Mucosa of stomach (tissue), 1 donor: Measurements from ENCODE around the gene INPP4A.

ENCODE experiments used
- H3K27me3 ChIP-seq: one replicate; pipeline ENCODE4 v1.7.0; 2013; ENCODE audit warnings: mild to moderate bottlenecking, low read length; ENCODE audit not compliant: control insufficient read depth, insufficient read depth
- H3K36me3 ChIP-seq: one replicate; pipeline ENCODE4 v1.7.0; 2013; ENCODE audit warnings: low read length; ENCODE audit not compliant: control insufficient read depth, insufficient read depth
- H3K4me1 ChIP-seq: one replicate; pipeline ENCODE4 v1.7.0; 2013; ENCODE audit warnings: mild to moderate bottlenecking, low read length; ENCODE audit not compliant: control insufficient read depth, insufficient read depth
- H3K4me3 ChIP-seq: one replicate; pipeline ENCODE4 v1.7.0; 2013; ENCODE audit warnings: low read length
- H3K9ac ChIP-seq: one replicate; pipeline ENCODE4 v1.7.0; 2013; ENCODE audit warnings: mild to moderate bottlenecking, low read length, moderate library complexity
- H3K9me3 ChIP-seq: one replicate; pipeline ENCODE4 v1.7.0; 2013; ENCODE audit warnings: mild to moderate bottlenecking, low read length, moderate library complexity; ENCODE audit not compliant: control insufficient read depth
- donor health status: Pancreatic carcinoma.

Gene INPP4A

DNA sequence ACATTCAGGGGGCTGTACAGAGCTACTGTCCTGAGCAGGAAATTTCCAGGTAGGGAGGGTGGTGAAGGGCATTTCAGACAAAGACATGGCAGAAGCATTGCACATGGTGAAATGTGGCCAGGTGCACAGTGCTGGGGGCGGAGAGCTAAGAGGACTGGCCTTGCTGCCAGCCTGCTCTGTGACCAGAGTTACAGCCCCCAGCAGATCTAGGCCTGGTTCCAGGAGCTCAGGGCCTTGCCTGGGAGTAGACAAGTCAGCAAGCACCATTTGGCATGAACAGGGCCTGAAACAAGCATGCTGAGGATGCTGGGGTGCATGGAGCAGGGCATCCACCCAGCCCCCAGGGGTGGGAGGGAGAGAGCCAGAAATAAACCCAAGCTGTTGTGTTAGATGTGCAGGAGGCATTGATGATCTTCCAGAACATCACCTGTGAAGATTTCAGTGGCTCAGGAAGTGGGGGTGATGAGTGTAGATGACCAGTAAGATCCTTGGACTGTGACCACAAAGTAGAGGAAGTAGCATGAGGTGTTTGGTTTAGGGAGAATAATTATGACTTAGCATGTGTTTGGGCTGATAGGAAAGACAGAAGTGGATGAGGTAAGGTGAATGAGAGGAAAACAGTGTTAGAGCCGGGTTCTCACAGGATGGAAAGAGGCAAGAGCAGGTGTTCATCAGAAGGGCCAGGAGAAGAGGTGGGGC, 102.6 kb downstream of the INPP4A start:
- Histone ChIP-seq H3K4me1 (no peaks in the 10 kb centered on the region), H3K36me3 (no peaks in the 10 kb centered on the region)

DNA sequence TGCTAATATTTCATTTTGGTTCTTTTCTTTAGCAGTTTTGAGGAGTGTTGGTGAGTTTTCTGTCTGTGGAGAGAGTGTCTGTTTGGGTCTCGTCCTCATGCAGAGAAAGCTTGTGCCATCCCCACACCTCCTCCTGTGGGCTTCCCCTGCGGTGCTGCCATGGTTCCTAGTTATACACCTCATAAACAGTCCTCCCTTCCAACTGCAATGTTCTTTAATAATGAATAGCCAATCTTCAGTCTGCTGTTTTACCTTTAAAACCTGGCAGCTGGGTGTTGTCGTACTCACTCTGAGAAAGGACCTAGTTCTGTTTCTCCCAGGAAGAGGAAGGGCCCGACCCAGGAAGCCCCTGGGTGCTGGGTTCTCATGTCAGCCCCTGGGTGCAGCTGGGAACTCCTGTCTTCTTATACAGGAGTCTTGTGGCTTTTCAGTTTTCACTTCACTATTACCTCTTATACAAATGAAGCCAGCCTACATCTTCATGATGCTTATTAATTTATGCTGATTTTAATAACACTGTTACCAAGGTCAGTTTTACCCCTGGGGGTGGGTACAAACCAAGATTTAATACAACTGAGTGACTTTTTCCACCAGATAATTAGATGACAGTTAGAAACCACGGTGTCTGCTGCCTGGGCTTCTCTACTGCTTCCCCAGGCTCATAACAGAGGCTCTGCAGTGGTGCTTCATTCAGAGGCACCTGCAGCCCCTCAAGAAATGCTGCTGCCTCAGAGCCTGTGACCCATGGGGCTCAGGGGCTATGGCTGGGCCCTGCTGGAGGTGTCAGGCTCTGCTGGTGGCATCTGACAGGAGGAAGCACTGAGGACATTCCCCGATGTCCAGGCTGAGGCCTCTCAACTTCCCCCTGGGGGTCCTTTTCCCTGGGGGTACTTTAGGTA, 104.5 kb downstream of the INPP4A start:
- H3K4me1 ChIP-seq, result no peaks in the 10 kb centered on the region
- H3K36me3 ChIP-seq, result no peaks in the 10 kb centered on the region
- no peaks in the 10 kb centered on the region for H3K9me3 ChIP-seq
- no peaks in the 10 kb centered on the region for H3K27me3 ChIP-seq
- H3K4me3 ChIP-seq, result no peak overlapping the region
- H3K9ac ChIP-seq, result no peak overlapping the region

More for the DNA sequence above, 102.6 kb downstream of the INPP4A start:
- no peaks in the 10 kb centered on the region for H3K9me3 ChIP-seq
- no peak overlapping the region for H3K4me3 ChIP-seq
- H3K9ac ChIP-seq, result no peak overlapping the region
- H3K27me3 ChIP-seq, result no peaks in the 10 kb centered on the region

DNA sequence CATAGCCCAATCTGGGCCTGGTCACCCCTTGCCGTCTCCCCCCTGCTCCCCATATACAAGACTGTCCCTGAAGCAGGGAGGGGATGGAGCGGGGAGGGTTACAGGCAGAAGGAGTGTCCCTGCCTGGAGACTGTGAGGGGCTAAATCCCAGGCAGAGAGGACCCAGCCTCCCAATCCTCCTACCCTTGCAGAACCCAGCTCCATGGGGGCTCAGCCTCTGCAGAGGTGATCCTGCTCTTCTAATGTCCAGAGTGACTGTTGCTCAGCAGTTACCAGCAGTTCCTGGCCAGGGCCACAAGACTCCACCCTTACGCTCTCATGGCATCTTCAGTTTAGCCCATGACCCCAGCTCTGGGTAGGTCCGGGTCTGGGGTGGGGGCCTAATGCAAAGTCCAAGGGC, 105.5 kb downstream of the INPP4A start:
- no peak overlapping the region for H3K9ac ChIP-seq
- no peaks in the 10 kb centered on the region for H3K4me1 ChIP-seq
- no peaks in the 10 kb centered on the region for H3K27me3 ChIP-seq
- H3K36me3 ChIP-seq, result no peaks in the 10 kb centered on the region
- H3K9me3 ChIP-seq, result no peaks in the 10 kb centered on the region
- H3K4me3 ChIP-seq, result no peak overlapping the region

DNA sequence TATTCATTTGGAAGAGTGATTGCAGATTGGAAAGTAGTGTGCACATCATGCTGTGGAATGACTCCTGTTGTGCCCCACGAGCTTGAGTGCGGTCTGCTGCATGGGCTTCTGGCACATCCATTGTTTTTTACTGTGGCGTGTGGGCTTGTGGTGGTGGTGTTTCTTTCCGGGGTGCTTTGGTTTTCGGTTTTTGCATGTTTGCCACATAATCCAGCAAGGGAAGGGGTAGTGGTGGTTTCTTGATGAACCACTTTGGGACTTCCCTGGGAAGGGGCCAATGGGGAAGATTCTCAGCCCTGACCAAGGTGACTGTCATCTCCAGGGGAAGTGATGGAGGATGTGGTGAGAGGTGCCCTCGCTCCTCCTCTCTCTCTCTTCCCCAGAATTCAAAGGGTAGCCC, 106.7 kb downstream of the INPP4A start:
- Histone ChIP-seq H3K4me3 (no peak overlapping the region), H3K9ac (no peak overlapping the region), H3K27me3 (no peaks in the 10 kb centered on the region), H3K9me3 (no peaks in the 10 kb centered on the region), H3K36me3 (peaks cover 7% of the 10 kb centered on the region), H3K4me1 (no peaks in the 10 kb centered on the region)

DNA sequence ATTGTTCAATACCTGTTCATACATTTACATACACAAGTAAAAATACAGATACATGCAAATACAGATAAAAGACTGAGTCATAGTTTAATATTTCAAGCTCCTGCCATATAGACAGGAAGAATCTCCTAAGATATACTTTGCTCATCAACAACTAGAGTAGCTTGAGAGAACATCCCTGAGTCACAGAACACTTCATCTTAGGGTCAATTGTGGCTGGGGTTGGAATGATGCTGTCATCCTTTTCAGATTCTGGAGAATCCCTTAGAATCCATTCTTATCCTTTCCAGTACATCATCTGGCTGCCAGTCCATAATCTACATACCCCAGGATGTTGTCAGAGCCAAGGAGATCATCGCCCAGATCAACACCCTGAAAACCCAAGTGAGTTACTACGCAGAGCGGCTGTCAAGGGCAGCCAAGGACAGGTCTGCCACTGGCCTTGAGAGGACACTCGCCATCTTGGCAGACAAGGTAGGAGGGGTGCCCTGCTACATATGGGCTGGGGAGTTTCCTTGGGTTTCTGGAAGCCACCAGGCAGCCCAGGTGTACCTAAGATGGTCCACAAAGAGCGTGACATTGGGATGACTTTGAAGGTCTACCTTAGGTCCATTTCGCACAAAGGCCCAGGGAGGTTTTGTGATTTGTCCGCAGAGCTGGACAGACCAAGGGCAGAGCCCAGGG, 108.0 kb downstream of the INPP4A start:
- Histone ChIP-seq H3K9ac (no peak overlapping the region), H3K36me3 (peaks cover 7% of the 10 kb centered on the region), H3K27me3 (no peaks in the 10 kb centered on the region), H3K9me3 (no peaks in the 10 kb centered on the region), H3K4me3 (no peak overlapping the region), H3K4me1 (no peaks in the 10 kb centered on the region)

DNA sequence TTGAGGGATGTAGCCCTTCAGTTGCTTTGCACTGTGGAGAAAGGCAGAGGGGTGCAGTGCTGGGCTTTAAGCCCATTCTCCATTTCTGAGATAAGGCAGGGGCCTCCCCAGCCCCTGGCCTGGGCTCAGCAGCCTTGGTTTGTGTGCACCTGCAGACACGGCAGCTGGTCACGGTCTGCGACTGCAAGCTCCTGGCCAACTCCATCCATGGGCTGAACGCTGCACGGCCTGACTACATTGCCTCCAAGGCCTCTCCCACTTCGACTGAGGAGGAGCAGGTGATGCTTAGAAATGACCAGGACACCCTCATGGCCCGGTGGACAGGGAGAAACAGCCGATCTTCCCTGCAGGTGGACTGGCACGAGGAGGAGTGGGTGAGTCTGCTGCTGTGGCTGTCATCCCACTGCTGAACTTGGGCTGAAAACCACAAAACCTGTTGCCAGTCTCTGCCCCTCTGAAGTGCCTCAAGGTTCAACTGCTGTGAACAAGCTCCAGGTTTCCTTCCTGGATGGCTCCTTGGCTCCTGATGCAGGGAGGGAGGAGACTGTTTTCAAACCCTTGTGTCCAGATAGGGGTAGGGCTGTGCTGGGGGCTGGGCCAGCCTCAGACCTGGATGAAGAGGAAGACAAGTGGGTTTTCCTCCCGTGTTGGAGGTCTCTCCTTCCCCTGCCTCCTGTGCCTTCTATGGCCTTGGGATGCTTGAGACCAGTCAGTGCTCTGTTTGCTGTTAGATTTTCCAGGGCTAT, 109.6 kb downstream of the INPP4A start:
- H3K4me3 ChIP-seq, result no peak overlapping the region
- peaks cover 8% of the 10 kb centered on the region for H3K36me3 ChIP-seq
- no peaks in the 10 kb centered on the region for H3K27me3 ChIP-seq
- peaks cover 3% of the 10 kb centered on the region for H3K4me1 ChIP-seq
- H3K9me3 ChIP-seq, result no peaks in the 10 kb centered on the region
- H3K9ac ChIP-seq, result no peak overlapping the region

DNA sequence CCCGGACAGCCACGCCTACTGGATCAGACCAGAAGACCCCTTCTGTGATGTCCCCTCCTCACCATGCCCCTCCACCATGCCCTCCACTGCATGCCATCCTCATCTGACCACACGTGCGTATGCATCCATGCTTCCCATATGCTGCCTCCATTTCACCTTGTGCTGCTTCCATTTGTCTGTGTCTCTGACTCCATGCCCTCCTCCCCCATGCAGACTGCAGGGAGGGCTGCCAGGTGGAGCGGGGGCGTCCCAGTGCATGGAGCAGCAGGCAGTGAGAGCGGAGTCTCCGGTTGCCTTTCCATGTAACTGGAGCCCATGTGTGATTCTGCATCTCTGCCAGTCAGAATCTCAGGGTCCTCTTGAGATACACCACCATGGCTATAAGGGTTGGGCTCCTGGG, 111.0 kb downstream of the INPP4A start:
- peaks cover 10% of the 10 kb centered on the region for H3K36me3 ChIP-seq
- no peaks in the 10 kb centered on the region for H3K27me3 ChIP-seq
- no peak overlapping the region for H3K9ac ChIP-seq
- no peak overlapping the region for H3K4me3 ChIP-seq
- H3K4me1 ChIP-seq, result peaks cover 6% of the 10 kb centered on the region
- H3K9me3 ChIP-seq, result no peaks in the 10 kb centered on the region

DNA sequence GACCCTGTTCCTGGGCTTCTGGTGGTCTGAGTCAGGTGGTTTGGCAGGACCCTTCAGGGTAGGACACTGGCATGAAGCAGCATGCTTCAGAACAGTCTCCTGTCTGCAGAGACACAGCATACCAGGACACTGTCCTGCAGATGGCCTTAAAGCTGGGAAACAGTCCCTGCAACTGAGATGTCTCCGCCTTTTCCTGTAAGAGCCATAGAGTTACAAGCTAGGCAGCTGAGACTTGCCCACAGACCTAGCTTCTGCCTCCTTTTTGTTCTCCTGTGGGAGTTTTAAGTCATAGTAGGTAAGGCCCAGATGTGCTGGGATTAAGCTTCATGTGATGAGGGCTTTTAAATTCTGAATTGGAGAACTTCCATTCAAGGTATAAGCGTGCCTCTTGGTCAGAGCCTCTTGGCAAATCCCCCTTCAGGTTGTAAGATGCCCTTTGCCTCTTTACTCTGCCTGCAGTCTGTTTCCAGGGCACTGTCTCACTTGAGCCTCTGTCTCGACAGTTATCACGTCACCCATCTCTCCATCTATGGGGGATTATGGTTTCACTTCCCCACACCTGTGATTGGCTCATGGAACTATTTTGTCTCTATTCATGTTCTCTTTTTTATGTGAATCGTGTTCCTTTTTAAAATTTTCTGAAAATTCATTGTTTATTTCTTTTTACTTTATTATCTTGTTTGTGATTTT, 111.8 kb downstream of the INPP4A start:
- H3K36me3 ChIP-seq, result peaks cover 10% of the 10 kb centered on the region
- no peaks in the 10 kb centered on the region for H3K9me3 ChIP-seq
- no peak overlapping the region for H3K9ac ChIP-seq
- peaks cover 6% of the 10 kb centered on the region for H3K4me1 ChIP-seq
- H3K4me3 ChIP-seq, result no peak overlapping the region
- H3K27me3 ChIP-seq, result no peaks in the 10 kb centered on the region

DNA sequence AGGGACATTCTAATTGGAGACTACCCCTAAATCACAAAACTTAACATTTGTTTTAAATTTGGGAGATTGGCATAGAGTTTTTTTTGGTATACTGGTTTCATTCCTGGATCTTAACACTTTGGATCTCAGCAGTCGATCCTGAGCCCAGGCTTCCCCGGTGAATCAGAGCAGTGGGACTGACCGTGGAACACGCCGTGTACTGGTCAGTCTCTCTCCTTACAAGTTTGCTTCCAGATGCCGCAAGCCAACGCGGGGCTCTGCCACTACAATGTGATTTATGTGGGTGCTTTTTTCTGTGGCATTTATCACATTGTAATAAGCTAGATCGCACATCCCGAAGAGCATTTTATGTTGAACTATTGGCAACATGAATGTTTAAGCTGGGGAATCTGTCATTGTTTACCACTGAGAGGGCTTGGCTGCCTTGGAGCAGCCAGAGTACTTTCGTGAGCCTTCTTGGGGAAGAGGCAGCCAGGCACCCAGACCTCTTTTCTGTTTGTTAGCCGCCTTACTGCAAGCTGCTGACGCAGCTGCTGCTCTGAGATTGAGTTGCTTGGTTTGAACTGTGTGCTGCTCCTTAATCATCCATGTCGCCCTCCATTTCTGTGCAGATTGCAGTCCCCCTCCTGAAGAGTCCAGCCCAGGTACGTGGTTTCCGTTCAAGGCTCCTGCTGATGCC, 114.3 kb downstream of the INPP4A start:
- no peak overlapping the region for H3K4me3 ChIP-seq
- H3K9me3 ChIP-seq, result no peaks in the 10 kb centered on the region
- H3K4me1 ChIP-seq, result peaks cover 6% of the 10 kb centered on the region
- peaks cover 10% of the 10 kb centered on the region for H3K36me3 ChIP-seq
- no peaks in the 10 kb centered on the region for H3K27me3 ChIP-seq
- peak overlapping the region; percentile 11 for H3K9ac ChIP-seq

DNA sequence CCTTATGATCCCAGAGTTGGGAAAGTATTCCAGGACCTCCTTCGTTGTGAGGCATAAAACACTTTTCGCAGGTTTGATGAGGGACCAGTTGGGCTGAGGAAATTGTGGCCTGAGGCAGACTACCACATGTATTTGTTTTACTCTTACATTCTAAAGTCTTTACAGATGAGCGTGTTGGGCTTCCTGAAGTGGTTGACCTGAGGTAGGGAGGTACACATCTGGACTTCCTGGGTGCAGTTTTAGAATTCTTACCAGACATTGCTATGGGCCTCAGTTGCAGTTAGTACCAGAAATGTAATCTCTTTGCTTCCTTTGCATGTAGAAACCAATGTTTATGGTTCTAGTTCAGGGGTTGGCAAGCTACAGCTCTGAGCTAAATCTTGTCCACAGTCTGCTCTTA, 114.9 kb downstream of the INPP4A start:
- peak overlapping the region; percentile 11 for H3K9ac ChIP-seq
- no peaks in the 10 kb centered on the region for H3K27me3 ChIP-seq
- H3K36me3 ChIP-seq, result peaks cover 10% of the 10 kb centered on the region
- no peaks in the 10 kb centered on the region for H3K9me3 ChIP-seq
- H3K4me1 ChIP-seq, result peaks cover 6% of the 10 kb centered on the region
- no peak overlapping the region for H3K4me3 ChIP-seq

DNA sequence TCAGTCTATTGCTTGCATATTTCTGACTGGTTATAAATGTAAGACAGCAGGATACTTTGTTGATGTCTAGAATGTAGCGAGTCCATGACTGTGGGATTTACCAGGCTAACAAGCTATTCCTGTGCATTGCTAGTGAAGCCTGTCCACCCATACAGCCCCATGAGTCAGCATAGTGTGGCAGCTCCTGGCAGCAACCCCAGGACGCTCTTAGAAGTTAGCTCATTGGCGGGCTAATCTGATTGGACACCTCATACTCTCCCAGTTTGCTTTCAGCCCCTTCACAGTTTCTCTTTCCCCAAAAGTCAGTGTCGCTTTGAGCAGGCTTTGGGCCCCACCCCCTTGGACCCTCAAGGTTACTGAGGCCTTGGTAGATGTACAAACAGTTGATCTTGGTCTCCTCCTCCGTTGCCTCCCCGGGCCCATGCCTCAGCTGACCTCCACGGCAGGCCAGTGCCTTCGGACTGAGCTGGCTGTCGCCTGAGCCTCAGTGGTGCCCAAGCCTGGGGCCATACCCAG, 115.7 kb downstream of the INPP4A start:
- Histone ChIP-seq H3K4me3 (no peak overlapping the region), H3K9me3 (no peaks in the 10 kb centered on the region), H3K27me3 (no peaks in the 10 kb centered on the region), H3K9ac (no peak overlapping the region), H3K36me3 (peaks cover 10% of the 10 kb centered on the region), H3K4me1 (peaks cover 6% of the 10 kb centered on the region)
